Stimulated activated naive CD8-positive, alpha-beta T cell treated with anti-CD3 and anti-CD28 coated beads, Interleukin-15, Interleukin-2, amounts not matched to agents 100 ng/mL and 50 ng/mL, for 24 hours (primary cell): Measurements from ENCODE around the gene GET4.

Experiments used
- H3K27ac Mint-ChIP-seq: one replicate; pipeline ENCODE4 v1.8.0; 2021; ENCODE audit warnings: mild to moderate bottlenecking, mixed read lengths
- H3K27me3 Mint-ChIP-seq: one replicate; pipeline ENCODE4 v1.8.0; 2021; ENCODE audit warnings: mixed read lengths
- H3K36me3 Mint-ChIP-seq: one replicate; pipeline ENCODE4 v1.8.0; 2021; ENCODE audit warnings: low read depth, mixed read lengths
- H3K4me1 Mint-ChIP-seq: one replicate; pipeline ENCODE4 v1.8.0; 2021; ENCODE audit warnings: low read depth, mixed read lengths
- H3K4me3 Mint-ChIP-seq: one replicate; pipeline ENCODE4 v1.8.0; 2021; ENCODE audit warnings: mild to moderate bottlenecking, mixed read lengths
- H3K9me3 Mint-ChIP-seq: one replicate; pipeline ENCODE4 v1.8.0; 2021; ENCODE audit warnings: mixed read lengths

Gene GET4

DNA sequence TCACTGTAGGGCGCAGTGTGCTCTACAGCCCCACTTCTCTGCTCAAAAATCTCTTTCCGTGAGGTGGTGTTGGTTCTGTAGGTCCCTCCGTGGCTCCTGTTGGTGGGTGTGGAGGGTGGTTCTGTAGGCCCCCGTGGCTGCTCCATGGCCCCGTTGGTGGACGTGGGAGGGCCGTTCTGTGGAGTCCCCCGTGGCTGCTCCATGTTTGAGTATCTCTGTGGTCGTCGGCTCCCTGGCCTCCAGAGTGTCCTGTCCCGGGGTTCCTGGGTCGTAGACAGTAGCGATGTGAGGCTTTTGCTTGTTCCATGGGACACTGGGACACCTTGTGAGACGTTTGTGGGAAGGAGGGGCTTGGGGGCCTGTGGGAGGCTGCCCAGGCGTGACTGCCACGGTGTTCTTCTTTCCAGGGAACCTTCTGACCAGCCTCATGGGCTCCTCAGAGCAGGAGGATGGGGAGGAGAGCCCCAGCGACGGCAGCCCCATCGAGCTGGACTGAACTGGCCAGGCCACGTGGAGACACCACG, 18.6 kb downstream of the GET4 start:
- no peaks in the 10 kb centered on the region for H3K27me3 Mint-ChIP-seq
- H3K27ac Mint-ChIP-seq = no peak overlapping the region
- no peaks in the 10 kb centered on the region for H3K4me1 Mint-ChIP-seq
- peaks cover 45% of the 10 kb centered on the region for H3K36me3 Mint-ChIP-seq
- H3K9me3 Mint-ChIP-seq = no peaks in the 10 kb centered on the region
- H3K4me3 Mint-ChIP-seq = no peak overlapping the region

DNA sequence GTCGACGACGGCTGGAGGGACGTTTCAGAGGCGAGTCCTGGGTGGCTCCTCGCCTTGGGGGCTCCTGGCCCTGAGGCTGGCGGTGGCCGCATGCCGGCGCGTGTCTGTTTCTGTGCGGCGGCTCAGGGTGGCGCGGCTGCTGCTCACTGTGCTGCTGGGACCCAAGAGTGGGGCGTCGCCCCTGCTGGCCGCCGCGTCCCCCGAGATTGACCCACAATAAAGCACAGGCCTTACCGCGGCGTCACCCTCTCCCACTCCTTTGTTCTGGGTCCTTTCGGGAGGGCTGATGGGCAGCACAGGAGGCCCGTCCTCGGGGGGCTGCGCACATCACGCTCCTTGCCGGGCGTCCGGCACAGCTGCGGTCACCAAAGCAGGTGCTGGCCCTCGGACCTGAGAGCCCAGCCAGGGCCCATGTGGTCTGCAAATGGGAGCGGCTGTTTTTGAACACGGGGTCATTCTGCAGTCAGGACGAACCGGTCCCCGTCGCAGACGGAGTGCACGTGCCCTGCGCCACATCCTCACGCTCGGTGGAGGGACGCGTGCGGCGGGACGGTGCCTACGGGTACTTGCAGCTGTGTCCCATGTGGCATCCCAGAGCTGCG, 19.2 kb downstream of the GET4 start:
- Mint-ChIP-seq H3K36me3 (peaks cover 44% of the 10 kb centered on the region), H3K9me3 (no peaks in the 10 kb centered on the region), H3K4me3 (no peak overlapping the region), H3K27me3 (no peaks in the 10 kb centered on the region), H3K4me1 (no peaks in the 10 kb centered on the region), H3K27ac (no peak overlapping the region)

DNA sequence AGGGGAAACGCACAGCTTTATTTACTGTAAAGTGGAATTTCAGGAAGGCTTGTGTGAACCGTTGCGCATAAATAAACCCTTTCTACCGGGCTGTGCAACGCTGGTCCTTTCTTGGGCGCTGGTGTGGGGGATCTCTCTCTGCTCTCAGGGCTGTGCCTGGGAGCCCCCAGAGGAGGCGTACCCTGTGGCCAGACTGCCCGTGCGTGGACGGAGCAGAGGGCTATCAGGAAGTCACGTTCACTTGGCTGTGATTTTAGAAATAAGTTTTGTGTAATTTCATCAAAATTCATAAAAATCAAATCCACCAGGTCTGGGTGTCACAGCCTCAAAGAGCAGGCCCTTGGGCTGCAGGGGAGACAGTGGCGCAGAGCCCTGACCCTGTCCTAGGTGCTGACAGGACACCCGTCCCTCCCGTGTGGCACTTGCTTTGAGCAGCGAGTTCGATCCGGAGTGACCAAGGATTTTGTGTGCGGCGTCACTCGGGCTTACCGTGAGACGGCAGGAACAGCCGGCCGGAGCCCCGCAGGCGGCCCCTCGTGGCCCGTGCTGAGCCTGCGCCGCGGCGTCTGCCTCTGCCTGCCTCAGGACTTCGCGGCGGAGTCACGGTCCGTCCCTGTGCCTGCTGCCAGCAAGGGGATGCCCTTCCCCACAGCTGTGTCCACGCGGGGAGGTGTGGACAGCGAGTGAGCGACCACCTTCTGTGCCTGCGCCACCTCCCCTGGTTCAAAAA, 20.2 kb downstream of the GET4 start:
- H3K9me3 Mint-ChIP-seq = no peaks in the 10 kb centered on the region
- H3K4me1 Mint-ChIP-seq = no peaks in the 10 kb centered on the region
- H3K36me3 Mint-ChIP-seq = peaks cover 42% of the 10 kb centered on the region
- H3K4me3 Mint-ChIP-seq = no peak overlapping the region
- no peak overlapping the region for H3K27ac Mint-ChIP-seq
- no peaks in the 10 kb centered on the region for H3K27me3 Mint-ChIP-seq

DNA sequence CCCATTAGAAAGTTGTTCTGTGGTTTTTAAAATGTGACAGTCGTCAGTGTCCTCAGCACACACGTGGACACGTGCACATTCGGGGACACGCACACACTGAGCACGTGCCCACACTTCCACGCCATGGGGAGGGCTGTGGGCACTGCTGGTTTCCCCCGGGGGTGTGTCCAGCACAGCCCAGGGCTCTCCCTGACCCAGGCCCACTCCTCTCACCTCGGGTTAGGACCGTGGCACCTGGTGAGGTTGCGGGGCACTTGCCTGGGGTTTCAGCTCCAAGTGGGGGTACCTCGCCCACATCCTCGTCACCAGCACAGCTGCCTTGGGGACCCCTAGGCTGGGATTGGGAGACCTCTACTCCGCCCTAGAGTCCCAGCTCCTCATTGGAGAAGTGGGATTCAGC, 20.7 kb downstream of the GET4 start:
- Mint-ChIP-seq H3K4me3 (no peak overlapping the region), H3K27me3 (no peaks in the 10 kb centered on the region), H3K27ac (no peak overlapping the region), H3K36me3 (peaks cover 40% of the 10 kb centered on the region), H3K9me3 (no peaks in the 10 kb centered on the region), H3K4me1 (no peaks in the 10 kb centered on the region)

DNA sequence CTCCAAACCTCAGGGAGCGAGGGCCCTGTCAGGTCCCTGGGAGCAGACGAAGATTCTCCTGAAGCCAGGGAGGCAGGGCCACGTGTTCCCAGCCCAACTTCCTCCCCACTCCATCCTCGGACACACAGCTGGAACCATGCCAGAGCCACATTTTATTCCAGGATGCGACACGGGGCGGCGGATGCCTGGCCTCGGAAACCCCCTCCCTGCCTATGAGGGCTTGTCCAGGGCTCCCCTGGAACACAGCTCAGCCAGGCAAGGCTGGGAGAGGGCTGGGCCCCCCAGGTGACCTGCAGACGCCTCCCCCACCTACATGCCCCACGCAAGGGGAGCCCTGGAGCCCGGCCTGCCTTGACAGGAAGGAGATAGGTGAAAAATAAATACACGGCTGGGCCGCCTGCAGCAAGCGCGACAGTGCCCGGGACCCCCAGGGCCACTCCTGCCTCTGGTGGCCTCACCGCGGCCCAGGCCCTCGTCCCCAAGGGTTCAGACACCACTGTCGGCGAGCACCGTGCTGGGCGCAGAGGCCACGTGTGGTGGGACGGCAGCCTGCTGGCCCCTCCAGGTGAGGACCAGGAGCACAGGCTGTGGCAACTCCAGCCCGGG, 21.5 kb downstream of the GET4 start:
- no peaks in the 10 kb centered on the region for H3K4me1 Mint-ChIP-seq

DNA sequence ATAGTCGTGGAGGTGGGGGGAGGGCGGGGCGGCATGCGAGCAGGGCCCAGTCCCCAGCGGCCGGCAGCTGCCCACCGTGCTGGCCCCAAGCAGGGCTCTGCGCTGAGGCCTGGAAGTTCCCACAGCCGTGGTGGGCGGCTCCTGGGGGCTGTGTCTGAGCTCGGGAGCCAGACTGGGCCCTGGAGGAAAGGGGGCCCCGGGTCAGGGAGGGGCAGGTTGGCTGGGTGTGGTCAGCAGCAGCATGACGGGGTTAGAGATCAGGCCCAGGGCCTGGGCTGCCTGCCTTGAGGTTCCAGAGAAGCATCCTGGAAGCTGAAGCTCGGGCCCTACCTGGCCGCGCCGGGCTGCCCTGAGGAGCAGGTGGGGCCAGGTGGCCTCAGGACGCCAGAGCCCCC, 22.1 kb downstream of the GET4 start:
- peaks cover 33% of the 10 kb centered on the region for H3K36me3 Mint-ChIP-seq
- H3K4me3 Mint-ChIP-seq = no peak overlapping the region
- no peaks in the 10 kb centered on the region for H3K4me1 Mint-ChIP-seq
- H3K9me3 Mint-ChIP-seq = no peaks in the 10 kb centered on the region
- H3K27ac Mint-ChIP-seq = no peak overlapping the region
- no peaks in the 10 kb centered on the region for H3K27me3 Mint-ChIP-seq

More for the DNA sequence above, 21.5 kb downstream of the GET4 start:
- Mint-ChIP-seq H3K4me3 (no peak overlapping the region), H3K36me3 (peaks cover 36% of the 10 kb centered on the region), H3K27ac (no peak overlapping the region), H3K9me3 (no peaks in the 10 kb centered on the region), H3K27me3 (no peaks in the 10 kb centered on the region)

DNA sequence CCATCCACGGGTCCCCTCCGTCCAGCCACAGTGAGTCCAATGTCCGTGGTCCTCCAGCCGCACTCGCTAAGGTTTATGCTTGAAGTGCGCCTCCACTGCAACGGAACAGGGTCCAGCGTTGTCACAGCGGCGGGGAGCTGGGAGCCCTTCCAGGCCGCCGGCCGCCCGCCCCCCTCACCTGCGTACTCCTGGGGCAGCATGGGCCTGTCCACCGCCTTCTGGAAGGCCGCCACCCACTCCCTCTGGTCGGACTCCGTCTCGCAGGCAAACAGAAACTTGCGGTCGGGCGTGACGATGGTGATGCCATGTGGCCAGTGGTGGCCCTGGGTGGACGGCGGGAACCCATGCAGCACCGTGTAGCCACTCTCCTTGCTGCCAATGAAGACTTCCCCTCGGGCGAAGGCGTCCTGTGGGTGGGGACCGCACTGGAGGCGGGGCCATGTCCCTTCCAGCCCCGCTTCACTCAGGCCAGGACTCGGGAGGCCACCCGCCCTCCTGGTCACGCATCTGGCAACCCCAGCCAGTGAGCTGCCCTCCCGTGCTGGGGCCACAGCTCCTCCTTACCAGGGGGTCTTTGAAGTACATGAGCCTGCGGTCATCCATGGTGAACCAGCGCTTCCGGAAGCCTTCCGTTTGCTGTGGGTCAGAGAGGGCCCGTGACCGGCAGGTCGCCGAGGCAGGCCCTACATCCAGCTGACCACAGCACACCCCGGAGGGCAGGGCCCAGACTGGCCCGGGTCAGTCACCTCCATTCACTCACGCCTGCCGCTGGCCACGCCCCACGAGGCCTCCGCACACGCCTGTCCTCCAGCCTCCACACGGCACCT, 22.7 kb downstream of the GET4 start:
- no peak overlapping the region for H3K27ac Mint-ChIP-seq
- H3K27me3 Mint-ChIP-seq = no peaks in the 10 kb centered on the region
- no peaks in the 10 kb centered on the region for H3K9me3 Mint-ChIP-seq
- no peak overlapping the region for H3K4me3 Mint-ChIP-seq
- H3K4me1 Mint-ChIP-seq = no peaks in the 10 kb centered on the region
- H3K36me3 Mint-ChIP-seq = peaks cover 27% of the 10 kb centered on the region

DNA sequence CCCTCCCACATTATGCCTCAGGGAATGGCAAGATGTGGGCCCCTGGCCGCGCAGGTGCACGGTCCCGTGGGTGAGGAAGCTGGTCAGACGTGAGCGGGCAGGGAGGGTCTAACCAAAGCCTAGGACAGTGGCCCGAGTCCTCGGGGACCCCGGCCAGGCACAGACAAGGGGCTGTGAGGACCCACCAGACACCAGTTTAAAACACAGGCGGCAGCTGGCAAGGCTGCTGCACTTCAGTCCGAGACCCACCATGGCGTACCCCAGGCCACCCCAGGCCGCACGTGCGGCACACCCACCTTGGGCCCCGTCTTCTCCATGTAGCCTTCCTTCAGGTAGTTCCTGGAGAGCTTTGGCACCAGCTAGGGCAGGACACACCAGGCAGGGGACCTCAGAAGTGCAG, 23.5 kb downstream of the GET4 start:
- no peak overlapping the region for H3K4me3 Mint-ChIP-seq
- peaks cover 20% of the 10 kb centered on the region for H3K36me3 Mint-ChIP-seq
- no peaks in the 10 kb centered on the region for H3K4me1 Mint-ChIP-seq
- no peak overlapping the region for H3K27ac Mint-ChIP-seq
- H3K27me3 Mint-ChIP-seq = no peaks in the 10 kb centered on the region
- H3K9me3 Mint-ChIP-seq = no peaks in the 10 kb centered on the region

DNA sequence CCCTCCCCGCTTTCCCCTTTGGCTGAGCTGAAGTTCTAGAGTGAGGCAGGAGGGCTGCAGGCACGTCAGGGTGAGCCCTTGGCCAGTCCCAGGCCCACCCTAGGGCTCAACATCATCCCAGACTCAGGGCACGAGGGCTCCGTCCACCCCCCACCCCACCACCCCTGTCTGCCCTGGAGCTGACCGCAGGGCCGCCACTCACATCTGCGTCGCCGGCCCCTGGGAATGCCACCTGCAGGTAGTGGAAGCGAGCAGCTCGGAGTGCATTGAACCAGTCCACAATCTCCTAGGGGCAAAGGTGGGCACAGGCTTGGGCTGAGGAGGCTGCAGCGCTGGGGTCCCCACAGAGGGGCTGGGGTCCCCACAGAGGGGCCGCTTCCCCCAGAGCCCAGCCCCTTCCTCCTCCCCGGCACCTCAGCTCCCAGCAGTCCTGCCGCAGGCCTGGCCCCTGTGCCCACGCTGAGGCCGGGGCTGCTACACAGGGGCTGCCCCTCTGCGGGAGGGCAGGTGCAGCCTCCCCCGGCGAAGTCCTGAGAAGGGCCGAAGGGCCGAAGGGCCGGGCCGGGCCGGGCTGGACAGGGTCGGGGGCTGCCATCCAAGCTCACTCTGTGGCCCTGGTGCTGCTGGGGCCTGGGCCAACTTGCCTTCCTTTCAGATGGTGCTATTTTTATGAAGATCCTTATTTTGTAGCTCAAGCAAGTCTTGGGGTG, 24.1 kb downstream of the GET4 start:
- no peaks in the 10 kb centered on the region for H3K4me1 Mint-ChIP-seq
- H3K27me3 Mint-ChIP-seq = no peaks in the 10 kb centered on the region
- H3K36me3 Mint-ChIP-seq = peaks cover 17% of the 10 kb centered on the region
- H3K4me3 Mint-ChIP-seq = no peak overlapping the region
- H3K27ac Mint-ChIP-seq = peak overlapping the region; percentile 21
- H3K9me3 Mint-ChIP-seq = no peaks in the 10 kb centered on the region

DNA sequence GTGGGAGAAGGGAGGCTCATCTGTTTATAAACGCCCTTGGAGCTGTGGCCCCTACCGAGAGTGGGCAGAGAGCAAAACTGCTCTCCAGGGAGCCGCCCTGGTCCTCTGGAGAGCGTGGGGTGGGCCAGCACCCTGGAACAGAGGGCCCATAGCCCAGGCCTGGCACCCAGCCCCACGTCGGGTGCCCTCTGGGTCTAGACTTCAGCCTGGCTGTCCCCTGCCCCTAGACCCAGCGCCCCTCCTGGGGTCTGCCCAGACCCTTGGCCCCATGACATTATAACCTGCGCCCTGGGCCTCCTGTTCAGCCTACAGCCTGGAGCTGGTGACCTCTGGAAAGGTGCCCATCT, 24.7 kb downstream of the GET4 start:
- Mint-ChIP-seq H3K4me3 (no peak overlapping the region), H3K4me1 (no peaks in the 10 kb centered on the region), H3K27ac (peak overlapping the region; percentile 21), H3K9me3 (no peaks in the 10 kb centered on the region), H3K27me3 (no peaks in the 10 kb centered on the region), H3K36me3 (peaks cover 15% of the 10 kb centered on the region)

DNA sequence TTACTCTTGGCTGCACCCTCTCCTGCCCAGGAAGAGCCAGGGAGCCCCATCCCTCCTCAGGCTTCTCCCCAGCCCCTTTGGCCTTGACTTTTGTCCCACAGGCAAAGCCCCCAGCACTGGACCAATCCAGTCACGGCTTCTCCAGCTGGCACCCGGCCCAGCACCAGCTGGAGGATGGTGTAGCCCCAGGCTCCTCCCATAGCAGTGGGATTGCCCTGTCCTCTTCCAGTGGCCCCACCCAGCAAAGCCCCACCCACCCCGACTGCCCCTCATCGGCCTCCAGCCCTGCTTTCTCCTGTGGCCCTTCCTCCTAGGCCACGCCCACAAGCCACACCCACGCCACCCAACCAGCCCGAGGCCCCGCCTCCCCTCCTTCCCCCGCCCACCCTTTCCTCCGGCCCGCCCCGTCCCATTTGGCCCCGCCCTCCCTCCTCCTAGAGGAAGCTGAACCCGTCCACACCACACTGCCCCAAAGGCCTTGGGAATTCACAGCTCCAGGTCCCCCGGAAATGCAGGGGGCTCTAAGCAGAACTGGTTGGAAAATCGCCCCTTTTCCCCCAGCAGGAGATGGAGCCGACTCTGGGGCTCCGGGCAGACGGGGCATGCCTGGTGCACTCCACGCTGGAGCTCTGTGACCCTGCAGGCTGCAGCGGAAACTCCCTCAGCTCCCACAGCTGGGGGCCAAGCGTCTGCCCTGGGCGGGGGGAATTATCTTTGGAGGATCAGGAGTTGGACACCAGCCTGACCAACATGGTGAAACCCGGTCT, 25.2 kb downstream of the GET4 start:
- no peaks in the 10 kb centered on the region for H3K9me3 Mint-ChIP-seq
- H3K4me1 Mint-ChIP-seq = no peaks in the 10 kb centered on the region
- no peak overlapping the region for H3K4me3 Mint-ChIP-seq
- no peak overlapping the region for H3K27ac Mint-ChIP-seq
- peaks cover 11% of the 10 kb centered on the region for H3K36me3 Mint-ChIP-seq
- H3K27me3 Mint-ChIP-seq = no peaks in the 10 kb centered on the region

DNA sequence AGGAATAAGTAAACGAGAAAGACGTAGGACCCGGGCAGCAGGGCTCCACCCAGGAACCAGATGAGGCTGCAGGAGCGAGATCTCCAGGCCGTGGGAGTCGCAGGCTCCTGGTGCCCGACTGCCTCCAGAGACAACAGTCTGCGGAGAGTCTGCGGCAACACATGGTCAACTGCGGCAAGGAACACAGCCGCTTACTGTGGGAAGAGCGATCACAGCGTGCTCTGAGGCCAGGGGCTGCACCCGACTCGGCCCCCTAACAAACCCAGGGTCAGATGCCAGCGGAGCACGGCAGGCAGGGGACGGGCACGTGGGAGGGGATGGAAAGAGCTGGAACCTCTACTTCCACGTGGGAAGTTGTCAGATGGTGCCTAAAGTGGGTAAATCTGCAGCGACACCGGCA, 26.6 kb downstream of the GET4 start:
- Mint-ChIP-seq H3K9me3 (no peaks in the 10 kb centered on the region), H3K4me1 (no peaks in the 10 kb centered on the region), H3K27ac (no peak overlapping the region), H3K4me3 (no peak overlapping the region), H3K27me3 (no peaks in the 10 kb centered on the region), H3K36me3 (peaks cover 7% of the 10 kb centered on the region)

DNA sequence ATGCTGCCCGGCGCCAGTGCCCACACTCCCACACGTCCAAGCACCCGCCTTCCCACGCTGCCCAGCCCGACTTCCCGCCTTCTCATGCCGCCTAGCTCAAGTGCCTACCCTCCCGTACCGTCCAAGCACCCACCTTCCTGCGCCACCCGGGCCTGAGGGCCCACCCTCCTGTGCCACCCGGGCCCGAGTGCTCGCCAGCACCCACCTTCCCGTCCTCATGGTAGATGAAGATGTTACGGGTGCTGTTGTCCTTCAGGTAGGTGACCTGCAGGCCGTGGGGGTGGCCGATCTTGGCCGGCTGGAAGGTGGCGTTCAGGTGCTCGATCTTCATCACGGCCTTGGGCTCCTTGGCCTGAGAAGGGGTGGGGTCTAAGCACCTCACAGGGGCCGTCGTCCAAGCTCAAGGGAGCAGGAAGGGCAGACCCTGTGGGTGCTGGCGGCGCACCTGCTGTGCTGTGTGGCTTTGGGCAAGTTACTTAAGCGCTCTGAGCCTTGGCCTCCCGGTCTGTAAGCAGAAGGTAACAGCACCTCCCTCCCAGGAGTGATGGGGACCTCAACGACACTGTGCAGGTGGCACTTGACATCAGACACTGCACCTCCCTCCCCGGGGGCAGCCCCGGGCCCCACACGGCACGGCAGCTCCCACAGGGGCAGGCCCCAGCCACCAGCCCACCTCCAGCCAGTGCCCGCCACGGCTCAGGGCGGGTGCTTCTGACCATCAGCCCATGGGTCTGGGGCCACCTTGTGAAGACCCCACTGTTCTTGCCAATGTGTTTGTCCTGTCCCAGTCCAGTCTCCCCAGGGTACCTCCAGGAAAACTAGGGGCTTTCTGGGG, 27.8 kb downstream of the GET4 start:
- H3K9me3 Mint-ChIP-seq = no peaks in the 10 kb centered on the region
- H3K4me3 Mint-ChIP-seq = no peak overlapping the region
- H3K4me1 Mint-ChIP-seq = no peaks in the 10 kb centered on the region
- no peak overlapping the region for H3K27ac Mint-ChIP-seq
- H3K36me3 Mint-ChIP-seq = peaks cover 7% of the 10 kb centered on the region
- H3K27me3 Mint-ChIP-seq = no peaks in the 10 kb centered on the region
